HG02610 (cell line): ENCODE data around the gene SPEM3.

Experiments
- ATAC-seq: cut with Tn5 transposase; IDR thresholded peaks from one replicate; pipeline ENCODE4 v1.9.1; 2021; ENCODE audit warnings: mild to moderate bottlenecking, moderate library complexity; ENCODE audit not compliant: unreplicated experiment

Gene SPEM3

GRCh38 chr17:7403727-7403976, 25.0 kb upstream of the SPEM3 start:
- ATAC-seq = no peak

DNA sequence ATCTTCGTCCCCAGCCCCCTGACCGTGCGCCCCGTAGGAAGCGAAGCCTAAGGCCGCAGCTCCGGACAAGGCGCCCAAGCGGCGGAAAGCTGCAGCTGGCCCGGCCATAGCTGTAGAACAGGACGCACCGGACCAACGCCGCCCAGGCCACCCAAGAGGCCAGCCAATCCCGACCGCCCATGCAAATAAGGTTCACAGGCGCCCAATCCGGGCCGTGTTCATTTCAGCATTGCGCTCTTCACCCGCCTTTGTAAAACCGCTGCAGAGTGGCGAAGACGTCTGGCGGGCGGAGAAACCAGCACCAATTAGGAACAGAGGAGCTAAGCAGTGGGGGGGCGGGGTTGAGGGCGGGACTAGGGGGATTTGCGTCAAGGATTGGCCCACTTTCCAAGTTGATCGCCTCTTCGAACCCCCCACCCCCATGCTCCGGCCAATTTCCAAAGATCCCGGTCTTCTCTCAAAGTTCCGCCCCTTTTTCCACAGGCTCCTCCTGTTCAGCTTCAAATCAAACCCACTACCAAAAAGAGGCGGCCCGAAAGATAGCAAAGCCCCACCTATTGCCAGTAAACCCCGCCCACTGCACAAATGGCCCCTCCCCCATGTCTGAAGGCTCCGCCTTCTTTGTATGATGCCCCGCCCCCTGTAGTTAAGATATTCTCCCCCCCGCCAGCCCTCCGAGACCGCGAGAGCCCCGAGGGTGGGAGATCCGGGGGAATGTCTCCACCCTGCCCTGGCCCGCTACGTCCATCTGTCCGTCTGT, 24.5 kb upstream of the SPEM3 start, which contains the start of gene TMEM256:
Gene TMEM256, minus strand, starts transcription at position 121 of the 760 bp plus-strand sequence. Its CDS starts 13 bp downstream, at position 108.
- peak; percentile 95 for ATAC-seq

- no peak for ATAC-seq
Measured at GRCh38 chr17:7404737-7405349, 23.8 kb upstream of the SPEM3 start.

DNA sequence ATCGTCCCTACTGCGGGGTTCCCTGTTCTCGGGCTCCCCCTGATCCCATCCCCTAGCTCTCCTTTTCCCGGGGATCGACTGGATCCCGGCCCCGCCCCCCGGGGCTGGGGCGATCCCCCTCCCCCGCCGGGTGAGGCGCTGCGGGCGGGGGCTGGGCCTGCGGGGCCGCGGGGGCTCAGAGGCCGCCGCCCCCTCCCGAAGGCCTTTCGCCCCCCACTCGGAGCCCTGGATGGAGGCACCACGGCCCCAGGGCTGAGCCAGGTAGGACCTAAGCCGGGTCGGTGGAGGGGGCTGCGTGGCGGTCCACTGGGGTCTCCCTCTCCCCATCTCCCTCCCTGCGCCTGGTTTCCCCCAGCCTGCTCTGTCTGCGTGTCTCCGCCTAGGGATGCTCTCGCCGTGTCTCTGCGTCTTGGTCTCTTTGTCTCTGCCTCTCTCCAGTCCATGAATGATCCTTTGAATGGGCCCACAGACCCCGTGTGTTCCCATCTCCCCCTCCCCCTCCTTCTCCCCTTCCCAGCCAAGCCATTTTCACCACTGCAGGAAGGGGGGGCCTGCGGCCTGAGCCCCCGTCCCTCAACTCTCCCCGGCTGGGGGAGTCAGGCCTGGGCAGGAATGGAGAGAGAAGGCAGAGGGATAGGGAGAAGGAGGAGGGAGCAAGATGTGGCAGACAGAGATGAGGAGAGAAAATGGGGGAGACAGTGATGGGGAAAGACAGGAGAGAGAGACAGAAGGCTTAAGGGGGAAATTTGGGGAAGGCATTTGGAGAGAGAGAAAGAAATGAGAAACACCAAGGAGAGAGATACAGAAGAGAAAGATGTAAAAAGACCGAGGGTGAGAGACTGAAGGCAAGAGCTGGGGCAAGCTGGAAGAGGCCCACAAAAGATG, 23.1 kb upstream of the SPEM3 start:
- ATAC-seq = no peak

DNA sequence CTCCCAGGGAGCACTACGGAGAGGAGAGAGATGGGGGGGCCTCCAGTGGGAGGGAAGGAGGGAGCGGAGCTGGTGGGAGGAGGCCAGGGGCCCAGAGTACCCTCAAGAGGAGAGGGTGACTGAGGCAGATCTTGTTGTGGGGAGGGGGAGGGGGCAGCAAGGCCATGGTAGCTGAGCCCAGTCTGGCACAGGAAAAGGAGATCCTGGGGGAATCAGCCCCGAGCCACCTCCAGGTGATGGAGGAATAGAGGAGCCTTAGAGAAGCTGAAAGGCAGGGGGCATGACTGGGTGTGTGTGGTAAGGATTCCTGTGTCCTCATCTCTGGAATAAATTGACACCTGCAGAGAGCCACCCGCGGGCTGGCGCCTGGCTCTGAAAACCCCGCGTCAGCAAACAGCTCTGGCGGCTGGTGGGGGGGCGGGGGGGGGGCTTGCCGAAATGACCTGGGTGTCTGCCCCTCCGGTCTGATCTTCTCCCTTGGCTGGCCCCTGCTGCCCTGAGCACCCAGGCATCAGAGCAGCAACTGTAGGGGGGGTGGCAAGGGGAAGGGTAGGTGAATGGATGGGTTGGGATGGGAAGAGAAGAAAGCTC, 22.3 kb upstream of the SPEM3 start:
- ATAC-seq = no peak

GRCh38 chr17:7407082-7407481, 21.6 kb upstream of the SPEM3 start:
- no peak for ATAC-seq

DNA sequence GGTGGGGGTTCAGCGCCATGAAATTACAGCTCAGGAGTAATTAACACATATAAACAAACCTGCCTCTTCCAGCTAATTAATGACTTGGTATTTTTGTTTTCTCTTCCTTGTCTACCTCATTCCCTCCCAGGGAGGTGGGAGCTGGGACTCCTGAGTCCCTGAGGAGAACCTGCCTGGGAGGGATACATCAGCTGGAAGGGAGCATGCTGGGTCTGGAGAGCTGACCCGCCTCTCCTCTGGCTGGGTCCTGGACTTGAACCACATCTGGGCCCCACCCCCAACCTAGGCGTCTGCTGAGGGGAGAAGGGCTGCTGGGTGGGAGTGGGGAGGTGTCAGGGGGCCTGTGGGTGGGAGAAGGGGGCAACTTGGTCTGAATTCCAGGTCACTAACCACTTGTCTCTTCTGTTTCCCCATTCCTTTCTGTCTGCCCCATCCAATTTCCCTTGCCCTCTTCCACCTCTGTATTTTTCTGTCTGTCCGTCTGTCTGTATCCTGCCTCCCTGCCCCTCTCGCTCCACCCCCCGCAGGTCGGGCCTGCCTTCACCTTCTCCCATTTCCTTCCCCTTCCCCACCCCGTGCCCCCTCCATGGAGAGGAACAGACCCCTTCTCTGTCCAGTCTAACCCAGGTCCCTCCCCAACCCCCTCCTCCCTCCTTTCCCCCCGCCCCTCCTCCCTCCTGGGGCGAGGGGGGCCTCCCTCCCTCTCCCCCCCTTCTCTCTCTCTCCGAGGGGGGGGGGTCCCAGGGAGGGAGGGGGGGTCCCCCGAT, 21.0 kb upstream of the SPEM3 start, which contains the start of gene NLGN2:
Gene NLGN2, plus strand, starts transcription at position 361 of the 767 bp plus-strand sequence. CDS start 411 bp downstream, outside the sequence.
- ATAC-seq = no peak

- no peak for ATAC-seq
Measured at GRCh38 chr17:7408252-7408727, 20.4 kb upstream of the SPEM3 start.

DNA sequence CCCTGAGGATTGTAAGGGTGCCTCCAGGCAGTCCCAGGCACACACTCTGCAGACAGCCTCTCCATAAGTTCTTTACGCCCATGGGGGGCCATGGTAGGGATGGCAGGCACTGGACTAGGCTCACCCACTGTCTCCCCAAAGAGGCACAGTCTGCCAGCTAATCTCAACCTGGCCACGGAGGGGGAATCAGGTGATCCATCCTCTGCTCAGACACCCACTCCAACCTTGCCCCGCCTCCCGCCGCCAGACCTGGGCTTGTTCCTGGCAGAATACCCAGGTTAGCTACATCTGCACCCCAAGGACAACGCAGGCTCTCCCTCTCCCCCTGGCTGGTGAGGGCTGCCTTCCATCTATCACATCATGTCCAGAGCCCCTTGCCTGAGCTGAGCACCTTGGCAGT, 19.8 kb upstream of the SPEM3 start:
- no peak for ATAC-seq

GRCh38 chr17:7409716-7410115, 18.9 kb upstream of the SPEM3 start:
- ATAC-seq = no peak

DNA sequence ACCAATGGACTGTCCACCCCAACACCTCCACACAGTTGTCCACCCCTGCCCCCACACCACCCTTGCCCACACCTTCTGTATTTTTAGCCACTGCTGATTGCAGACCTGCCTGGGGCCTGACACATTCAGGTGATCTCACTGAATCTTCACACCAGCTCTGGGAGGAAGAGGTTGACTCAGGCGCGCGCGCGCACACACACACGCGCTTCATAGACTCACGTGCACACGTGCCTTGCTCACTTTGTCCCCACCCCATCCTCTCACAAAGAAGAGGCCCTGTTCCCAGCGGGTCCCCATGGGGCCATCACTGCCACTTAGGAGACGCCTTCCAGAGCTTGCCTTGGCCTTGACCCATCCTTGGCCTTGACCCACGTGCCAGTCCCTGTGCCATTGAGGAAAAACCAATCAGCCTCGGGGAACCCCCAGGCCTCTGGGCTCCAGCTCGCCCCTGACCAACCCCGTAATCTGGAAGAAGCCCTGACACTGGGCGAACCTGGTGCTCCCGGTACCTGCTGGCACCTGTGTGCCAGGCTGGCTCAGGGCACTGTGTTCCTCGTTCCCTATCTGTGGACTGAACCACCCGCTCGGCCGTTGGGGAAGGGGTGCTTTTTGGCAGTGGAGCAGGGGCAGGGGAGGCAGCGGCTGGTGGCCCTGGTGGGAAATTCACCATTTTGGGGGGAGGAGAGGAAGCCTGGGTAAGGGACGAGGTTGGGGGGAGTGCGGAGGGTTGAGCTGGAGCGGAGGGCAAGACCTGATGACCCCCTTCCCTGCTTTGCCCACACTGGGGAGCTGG, 17.8 kb upstream of the SPEM3 start:
- no peak for ATAC-seq

GRCh38 chr17:7411427-7411750, 17.3 kb upstream of the SPEM3 start:
- no peak for ATAC-seq

DNA sequence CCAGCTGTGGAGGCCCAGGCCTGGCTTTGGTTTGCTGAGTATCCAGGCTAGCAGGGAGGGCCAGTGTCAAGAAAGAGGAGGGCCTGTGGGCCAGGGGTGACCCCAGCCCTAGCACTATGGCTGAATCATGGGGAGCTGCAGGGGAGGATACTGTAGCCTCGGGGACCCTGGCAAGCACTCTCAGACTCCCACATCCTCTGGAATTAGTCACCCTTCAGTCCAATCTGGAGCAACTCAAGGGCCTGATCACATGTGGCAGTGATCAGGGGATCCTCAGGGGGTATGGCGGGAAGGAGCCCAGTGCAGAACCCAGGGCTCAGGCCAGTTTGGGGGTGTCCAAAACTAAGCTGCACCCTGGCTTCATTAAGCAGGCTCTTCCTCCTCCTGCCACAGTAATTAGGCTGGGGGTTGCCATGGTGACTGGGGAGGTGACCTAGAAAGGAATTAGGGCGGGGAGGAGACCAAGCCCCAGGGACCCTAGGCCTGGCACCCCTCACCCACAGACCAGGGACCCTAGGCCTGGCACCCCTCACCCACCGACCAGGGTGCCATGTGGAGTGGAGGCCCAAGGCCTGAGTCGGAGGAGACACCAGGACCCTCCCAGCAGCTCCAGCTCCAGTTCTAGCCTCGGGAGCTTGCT, 15.2 kb upstream of the SPEM3 start:
- ATAC-seq = no peak

GRCh38 chr17:7414837-7415236, 13.8 kb upstream of the SPEM3 start:
- ATAC-seq = no peak

- ATAC-seq = no peak
Measured at GRCh38 chr17:7415784-7416183, 12.9 kb upstream of the SPEM3 start.

- ATAC-seq = no peak
Measured at GRCh38 chr17:7416323-7416722, 12.3 kb upstream of the SPEM3 start.

DNA sequence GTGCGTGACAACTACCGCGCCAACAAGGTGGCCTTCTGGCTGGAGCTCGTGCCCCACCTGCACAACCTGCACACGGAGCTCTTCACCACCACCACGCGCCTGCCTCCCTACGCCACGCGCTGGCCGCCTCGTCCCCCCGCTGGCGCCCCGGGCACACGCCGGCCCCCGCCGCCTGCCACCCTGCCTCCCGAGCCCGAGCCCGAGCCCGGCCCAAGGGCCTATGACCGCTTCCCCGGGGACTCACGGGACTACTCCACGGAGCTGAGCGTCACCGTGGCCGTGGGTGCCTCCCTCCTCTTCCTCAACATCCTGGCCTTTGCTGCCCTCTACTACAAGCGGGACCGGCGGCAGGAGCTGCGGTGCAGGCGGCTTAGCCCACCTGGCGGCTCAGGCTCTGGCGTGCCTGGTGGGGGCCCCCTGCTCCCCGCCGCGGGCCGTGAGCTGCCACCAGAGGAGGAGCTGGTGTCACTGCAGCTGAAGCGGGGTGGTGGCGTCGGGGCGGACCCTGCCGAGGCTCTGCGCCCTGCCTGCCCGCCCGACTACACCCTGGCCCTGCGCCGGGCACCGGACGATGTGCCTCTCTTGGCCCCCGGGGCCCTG, 11.5 kb upstream of the SPEM3 start:
- no peak for ATAC-seq

DNA sequence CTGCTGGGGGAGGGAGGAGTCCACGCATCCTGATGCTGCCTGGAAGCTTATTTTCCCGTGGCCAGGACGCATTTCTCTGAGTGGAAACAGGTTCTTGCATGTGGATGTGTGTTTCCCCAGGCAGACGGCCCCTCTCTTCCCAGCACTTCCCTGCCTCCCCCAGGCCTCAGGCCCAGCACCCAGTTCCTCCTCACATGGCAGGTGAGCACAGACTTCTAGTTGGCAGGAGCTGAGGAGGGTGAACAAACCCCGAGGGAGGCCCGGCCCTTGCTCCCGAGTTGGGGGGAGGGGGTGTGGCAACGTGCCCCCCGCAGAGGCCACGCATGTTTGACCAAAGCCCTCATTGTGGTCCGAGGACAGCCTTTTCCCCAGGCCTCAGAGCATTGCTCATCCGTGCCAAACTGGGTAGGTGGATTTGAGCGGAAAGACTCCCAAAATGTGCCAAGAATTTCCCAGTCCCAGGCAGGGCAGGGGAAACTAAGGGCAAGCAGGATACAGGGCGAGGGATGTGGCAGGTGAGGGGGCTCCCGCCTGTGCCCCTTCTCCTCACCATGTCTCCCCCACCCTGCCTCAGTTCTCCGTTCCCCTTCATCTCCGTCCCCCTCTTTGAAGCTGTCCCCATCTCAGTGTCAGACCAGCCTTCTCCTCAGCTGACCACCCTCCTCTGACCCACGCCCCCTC, 10.0 kb upstream of the SPEM3 start:
- no peak for ATAC-seq
